Glomerular endothelial cell (primary cell): ENCODE results near the gene HTRA1. TPM values are rescaled to one million over a fixed set of nuclear protein-coding genes. Genes with fewer than 3 reads are reported as not detected.

ENCODE experiments used
- DNase-seq: peaks from one replicate; pipeline ENCODE4 v3.0.0-alpha.2; 2011; ENCODE audit warnings: low read depth, low spot score; ENCODE audit errors: extremely low read depth
- total RNA-seq: library from RNA; depleted of rRNA; stranded (reverse); fragments of >200 nt; gene quantifications from 2 replicates; pipeline ENCODE4 v1.2.3, GENCODE V29; 2015

The HTRA1 gene
- total RNA-seq, 1 donor from 2014 or later, result 307 TPM

DNA sequence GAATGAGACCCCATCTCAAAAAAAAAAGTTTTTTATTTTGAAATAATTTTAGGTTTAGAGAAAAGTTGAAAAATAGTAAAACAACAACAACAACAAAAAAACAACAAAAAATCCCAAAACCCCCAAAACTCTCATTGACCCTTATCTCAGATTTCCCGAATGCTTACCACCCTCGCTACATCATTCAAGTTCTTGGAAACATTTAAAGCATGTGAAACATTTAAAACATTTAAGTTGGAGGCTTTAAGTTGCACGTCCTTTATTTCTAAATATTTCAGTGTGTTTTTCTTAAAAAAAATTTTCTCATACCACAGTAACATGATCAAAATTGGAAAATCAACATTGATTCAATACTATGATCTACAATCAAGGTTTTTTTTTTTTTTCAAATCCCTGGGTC is 7.3 kb upstream of the HTRA1 start:
- DNase-seq, result no peak

DNA sequence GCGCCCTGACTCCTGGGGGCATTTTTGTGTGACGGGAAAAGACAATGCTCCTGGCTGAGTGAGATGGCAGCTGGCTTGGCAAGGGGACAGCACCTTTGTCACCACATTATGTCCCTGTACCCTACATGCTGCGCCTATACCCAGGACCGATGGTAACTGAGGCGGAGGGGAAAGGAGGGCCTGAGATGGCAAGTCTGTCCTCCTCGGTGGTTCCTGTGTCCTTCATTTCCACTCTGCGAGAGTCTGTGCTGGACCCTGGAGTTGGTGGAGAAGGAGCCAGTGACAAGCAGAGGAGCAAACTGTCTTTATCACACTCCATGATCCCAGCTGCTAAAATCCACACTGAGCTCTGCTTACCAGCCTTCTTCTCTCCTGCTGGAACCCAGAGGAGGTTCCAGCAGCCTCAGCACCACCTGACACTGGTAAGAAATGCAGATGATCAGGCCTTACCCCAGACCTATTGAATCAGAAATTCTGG is 6.7 kb upstream of the HTRA1 start, which contains the start of gene ARMS2:
ARMS2 (plus strand) TSS at position 51 of the 478 bp plus-strand sequence; CDS start at position 126, 75 bp downstream.
- DNase-seq, result no peak

DNA sequence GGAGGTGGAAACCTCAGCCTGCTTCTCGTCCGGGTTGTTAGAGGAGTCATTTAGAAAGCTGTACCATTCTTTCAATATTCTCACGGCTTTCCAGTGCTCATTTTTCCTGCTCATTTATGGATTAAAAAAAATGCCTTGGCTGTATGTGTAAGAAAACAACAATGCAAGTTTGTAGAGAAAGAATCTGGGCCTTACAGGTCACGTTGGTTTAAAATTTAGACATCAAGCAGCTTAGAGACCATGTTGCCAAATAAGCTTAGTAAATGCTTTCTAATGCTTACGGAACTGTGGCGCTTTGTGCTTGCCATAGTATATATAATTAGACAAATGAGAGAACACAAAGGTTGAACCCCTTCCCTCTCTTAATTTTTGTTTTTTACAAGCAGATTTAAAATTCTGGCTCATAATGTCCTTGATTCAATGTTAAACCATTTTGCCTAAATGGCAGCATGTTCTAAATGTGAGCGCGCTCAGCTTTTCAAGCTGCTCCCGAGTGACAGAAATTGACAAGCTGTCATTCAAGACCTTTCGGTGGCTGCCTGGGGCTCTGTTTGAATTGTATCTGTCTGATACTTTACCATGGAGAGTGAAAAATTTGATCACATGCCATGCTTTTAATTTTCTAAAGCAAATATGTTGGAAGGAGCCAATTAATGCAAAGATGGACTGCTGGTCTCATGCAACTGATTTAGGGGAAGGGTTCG is 5.8 kb upstream of the HTRA1 start:
- DNase-seq, result no peak

DNA sequence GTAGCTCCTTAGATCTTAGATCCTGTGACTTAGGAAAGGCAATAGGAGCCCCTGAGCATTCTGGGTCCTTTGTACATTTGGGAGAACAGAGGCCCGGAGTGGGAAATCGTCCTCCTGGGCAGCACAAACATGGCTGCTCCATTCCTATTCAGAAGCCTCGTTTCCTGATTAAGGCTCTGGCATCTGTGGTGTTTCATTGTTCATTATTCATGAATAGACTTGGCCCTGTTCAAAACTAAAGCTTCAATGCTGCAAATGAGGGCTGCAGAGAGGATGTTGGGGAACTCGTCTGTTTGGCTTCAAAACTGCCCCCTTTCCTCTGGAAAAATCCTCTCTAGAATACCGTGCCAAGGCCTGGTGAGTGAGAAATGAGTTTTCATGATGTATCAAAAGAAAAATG is 3.4 kb upstream of the HTRA1 start:
- no peak for DNase-seq

DNA sequence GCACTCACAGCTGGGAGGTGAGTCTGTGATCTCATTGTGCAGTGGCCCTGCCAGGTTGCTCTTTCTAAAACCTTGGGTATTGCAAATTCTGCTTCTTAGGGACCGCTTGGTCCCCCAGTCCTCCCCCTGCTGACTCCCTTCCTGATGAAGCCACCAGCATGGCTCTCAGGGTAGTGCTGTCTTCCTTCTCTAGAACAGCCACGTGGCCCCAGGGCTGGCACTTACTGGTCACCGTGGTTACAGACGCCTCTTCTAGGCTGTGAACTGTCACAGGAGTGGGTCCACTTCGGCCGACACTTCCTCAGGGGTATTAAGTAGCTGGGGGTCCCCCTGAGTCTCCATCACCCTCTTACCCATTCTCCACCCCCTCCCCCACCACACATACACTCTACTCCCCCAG is 2.7 kb upstream of the HTRA1 start:
- no peak for DNase-seq

DNA sequence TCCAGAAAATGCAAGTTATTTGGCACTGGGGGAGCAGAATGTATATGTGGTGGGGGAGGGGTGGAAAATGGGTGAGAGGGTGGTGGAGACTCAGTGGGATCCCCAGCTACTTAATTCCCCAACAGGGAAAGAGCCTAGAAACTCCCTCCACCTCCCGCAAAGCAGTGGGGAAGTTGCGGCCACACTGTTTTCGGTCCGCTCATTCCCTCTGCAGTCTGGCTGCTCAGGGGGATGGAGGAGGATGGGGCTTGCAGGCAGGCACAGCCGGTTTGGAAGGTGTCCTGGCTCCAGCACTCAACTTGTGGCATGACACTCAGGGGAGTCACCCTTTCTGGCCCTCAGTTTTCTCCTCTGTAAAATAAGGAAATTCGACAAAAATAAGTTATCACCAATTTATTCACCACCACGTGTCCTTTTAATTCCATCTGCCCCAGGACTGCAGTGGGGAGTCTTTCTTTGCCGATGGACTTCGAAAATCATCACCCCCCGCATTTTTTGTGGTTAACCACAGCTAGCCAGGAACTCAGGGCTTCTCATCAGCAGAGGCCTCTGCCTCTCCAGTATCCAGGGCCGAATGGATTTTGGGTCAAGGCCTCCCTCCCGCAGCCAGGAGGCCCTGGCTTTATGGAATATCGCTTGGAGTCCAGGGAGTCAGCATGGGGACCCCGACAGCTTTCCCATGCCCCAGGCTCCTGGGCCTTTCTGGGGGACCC is 1.6 kb upstream of the HTRA1 start:
- no peak for DNase-seq

DNA sequence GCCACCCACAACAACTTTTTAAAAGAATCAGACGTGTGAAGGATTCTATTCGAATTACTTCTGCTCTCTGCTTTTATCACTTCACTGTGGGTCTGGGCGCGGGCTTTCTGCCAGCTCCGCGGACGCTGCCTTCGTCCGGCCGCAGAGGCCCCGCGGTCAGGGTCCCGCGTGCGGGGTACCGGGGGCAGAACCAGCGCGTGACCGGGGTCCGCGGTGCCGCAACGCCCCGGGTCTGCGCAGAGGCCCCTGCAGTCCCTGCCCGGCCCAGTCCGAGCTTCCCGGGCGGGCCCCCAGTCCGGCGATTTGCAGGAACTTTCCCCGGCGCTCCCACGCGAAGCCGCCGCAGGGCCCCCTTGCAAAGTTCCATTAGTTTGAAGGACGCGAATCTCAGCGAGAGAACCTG is 461 bp upstream of the HTRA1 start:
- no peak for DNase-seq

DNA sequence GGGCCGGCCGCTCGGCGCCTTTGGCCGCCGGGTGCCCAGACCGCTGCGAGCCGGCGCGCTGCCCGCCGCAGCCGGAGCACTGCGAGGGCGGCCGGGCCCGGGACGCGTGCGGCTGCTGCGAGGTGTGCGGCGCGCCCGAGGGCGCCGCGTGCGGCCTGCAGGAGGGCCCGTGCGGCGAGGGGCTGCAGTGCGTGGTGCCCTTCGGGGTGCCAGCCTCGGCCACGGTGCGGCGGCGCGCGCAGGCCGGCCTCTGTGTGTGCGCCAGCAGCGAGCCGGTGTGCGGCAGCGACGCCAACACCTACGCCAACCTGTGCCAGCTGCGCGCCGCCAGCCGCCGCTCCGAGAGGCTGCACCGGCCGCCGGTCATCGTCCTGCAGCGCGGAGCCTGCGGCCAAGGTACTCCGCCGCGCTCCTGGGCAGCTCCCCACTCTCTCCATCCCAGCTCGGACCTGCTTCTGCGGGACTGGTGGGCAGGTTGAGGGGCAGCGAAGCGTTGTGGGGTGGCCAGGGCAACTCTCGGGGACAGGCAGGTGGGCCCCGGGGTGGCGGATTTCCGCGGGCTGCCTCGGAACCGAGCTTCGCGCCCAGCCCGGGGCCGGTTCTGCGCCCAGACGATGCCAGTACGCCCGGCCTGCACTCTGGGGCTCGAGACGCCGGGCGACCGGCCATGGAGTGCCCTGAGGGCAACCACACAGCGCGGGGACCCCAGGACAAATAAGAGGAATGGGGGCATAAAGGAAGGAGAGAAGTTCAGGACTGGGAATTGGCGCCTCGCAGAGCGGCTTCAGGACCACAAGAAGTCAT is 578 bp downstream of the HTRA1 start:
- no peak for DNase-seq

DNA sequence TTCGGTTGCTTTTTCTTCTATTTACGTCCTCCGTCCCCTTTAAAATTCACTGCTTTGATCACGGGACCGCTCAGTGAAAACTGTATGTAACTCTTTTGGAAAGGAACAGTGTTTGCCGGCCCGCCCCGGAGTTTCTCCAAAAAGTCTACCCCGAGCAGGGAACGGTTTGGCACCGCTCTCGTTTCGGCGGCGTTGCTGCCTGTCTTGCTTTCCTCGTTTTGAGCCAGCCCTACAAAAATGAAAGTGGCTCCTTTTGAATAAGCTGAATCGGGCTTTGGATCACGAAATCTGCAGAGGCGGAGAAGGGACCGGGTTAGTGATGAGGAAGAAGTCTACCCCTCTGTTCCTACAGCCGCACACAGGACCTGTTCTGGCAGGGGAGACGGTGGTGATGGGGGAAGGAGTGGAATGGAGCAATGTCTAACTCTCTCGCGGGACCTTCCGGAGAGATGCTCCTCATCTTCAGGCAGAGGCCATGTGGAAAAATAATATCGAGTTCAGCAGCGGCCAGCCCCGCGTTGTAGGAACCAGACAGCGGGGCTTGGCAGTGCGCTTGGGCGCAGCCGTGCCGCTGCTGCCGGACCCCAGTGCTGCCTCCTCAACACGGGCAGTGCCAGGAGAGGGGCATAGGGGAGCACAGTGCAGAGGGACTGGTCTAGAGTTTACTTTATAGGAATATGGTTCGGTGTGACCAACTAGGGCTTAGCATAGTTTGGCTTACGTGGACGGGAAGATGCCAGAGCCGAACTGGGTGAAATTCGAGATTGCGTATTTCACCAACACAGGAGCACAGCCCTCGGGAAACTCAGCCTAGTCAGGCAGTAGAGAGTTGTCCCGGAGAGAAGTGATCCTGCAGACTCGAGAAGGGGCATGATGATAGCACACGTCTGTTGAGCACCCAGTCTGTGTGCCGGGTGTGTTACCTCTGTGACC is 1.4 kb downstream of the HTRA1 start:
- DNase-seq, result no peak

DNA sequence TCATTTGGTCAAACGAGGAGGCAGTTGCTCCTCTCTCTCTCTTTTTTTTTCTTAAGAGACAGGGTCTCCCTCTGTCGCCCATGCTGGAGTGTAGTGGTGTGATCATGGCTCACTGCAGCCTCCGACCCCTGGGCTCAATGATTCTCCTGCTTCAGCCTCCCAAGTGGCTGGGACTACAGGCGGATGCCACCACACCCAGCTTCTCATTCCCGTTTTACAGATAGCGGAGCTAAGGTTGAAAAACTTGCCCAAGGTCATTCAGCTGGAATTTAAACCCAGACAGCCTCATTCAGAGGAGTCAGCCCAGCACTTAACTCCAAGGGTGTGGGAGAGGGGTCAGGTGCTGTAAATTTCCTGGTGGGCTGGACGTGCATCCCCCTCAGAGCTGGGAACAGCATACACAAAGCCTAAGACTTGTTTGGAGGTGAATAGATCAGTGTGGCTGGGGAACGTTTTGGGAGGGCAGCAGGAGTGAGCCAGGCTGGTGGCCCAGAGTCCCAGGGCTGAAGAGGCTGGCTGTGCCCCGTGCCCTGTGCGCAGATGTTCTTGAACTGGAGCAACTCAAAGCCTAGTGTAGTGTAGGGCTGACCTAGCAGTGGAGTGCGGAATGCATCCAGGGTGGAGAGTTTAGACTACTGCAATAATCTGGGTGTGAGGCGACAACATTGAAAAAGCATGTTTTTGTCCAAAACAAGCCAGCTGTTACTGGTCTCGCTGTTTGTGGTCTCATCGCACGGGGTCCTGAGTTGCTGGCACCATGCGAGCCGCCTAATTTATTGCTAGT is 2.3 kb downstream of the HTRA1 start:
- DNase-seq, result no peak

DNA sequence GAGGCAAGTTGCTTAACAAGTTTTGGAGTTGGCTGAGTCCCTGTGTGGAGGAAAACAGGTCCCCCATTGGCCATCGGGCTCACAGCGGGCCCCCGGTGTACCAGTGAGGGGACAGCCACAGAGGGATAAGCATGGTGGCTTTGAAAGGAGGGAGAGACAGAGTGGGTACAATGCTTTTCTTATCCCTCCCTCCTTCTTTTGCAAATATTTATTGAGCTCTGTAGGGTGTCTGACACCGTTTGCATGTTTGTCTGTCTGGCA is 2.8 kb downstream of the HTRA1 start:
- no peak for DNase-seq

DNA sequence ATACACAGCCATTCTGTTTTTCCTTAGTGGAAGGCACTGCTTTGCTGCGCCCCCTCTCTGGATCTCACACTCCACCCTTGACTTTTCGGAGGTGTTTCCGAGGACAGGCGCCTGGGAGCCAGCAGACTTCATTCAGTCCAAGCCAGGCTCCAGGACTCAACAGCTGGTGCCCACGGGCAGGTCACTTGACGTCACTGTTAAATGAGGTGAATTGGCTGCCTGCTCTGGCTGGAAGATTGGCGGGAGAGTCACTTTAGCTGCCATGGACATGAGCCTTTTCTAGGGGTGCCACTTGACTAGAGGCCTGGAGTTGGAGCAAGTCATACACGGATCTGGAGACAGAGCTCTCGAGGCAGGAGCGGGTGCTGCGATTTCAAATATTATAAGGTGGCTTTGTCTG is 3.2 kb downstream of the HTRA1 start:
- no peak for DNase-seq

DNA sequence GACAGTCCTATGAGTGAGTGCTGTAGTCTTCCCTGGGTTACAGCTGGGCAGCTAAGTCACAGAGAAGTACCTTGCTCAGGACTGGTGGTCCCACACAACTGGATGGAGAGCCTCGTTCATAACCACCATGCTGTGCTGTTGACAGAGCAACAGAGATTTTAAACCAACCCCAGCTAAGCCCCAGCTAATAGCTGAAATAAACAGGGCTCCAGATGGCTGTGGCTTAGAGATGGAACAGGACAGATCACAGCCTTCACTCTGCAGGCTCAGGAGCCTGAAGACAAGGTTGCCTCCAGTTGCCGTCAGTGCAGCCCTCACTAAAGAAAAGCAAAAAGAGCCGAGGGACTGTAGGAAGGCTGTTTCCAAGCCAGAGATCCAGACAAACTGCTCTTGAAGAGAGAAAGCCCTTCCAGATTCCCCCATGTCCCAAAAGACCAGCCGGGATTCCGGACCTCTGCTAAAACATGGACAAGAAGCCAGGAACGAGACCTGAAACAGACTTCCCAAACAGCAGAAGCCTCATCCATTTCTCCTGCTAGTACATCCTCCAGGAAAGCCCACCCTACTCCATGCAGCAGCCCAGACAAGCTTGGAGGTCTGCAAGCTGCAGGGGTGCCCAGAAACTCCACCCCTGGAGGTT is 4.2 kb downstream of the HTRA1 start:
- DNase-seq, result no peak

DNA sequence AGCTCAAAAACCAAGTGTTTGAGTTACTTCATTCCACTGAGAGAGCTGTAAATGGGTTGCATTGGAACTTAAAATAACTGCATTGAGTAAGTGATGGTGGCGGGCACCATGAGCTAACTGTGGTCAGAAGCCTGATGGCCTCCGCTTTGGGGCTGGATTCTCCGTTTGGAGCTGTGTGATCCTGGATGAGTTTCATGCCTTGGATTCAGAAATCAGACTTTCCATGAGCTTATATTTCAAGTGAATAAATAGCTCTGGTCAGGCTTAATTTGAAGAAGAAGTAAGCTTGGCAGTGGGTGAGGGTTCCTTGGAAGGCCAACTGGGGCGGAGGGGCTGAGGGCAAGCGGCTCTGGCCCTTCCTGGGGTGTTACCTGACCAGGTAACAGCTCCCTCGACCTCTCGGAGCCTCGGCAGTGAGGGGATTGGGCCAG is 5.6 kb downstream of the HTRA1 start:
- no peak for DNase-seq

DNA sequence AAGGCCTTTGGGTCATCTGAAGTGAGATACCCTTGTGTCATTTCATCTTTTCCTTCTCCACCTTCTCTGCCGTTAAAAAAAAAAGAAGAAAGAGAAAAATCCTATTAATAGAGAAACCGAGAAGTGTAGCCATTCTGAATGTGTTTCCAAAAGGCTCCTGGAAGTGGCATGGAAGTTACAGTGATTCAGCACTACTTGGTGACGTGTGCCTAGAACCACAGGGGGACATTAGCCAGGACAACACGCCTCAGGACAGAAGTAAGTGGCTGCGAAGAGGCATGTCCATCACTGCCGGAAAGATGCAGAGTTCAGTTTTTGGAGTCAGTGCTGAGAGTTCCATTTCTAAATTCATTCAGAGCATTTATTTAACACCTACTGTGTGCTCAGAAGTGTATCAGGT is 6.3 kb downstream of the HTRA1 start:
- no peak for DNase-seq

DNA sequence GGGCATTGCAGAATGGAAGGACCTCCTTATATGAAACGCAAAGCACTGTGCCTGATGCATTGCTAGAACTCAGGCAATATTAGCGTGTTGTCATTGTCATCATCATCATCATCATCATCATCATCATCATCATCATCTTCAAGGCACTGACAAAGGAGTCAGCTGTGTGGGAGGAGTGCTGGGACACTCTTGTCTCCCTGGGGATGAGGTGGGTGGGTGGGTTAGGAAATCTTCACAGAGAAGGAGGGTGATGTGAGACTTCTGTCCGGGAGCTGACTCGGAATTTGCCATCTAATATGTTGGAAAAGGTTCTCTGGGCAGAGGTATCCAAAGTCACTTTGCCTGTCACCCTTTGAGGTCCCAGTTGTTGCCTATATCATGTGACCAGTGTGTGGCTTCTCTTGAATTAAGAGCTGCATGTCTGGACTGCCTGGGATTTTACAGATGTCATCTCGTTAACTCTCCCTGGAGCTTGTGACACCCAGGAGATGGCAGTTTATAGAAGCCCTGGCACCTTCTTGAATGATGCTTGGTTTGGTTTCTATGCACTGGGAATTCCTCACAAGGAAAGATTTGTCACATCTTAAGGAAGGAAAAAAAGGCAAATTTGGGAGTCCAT is 7.1 kb downstream of the HTRA1 start:
- no peak for DNase-seq

DNA sequence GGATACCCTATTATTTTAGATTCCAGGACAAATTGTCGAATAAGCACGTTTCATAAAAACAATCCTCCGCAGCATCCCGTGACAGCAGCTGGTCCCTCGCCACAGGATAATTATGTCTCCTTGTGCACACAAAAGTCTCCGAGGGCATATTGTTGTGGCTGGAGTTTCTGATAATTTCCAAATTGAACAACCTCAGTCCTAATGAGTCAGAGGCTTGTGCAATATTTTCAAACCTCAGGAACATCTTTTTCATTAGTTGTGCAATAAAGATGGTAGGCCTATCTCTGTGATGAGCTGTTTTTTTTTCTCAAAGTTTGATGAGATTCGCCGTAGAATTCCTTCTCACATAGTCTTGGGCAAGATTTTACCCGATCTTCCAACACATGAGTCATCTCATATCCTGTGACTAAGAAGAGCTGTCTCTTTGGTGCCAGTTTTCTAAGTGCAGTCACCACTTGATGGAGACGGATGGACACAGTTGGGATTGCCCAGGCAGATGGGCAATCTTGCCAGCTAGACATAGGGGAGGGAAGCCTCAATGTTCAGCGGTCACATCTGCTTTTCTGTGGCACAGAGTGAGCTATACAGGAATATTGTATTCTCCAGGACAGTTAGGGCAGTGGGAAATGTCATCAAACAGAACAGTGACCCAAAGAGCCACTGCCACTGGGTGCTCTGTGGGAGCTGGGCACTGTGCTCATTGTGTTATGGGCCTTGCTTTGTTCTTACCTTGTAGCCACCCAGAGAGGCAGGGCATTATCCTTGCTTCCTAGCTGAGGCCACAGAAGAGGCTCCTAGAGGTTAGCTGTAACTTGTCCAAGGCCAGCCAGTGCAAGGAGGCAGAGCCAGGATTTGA is 7.8 kb downstream of the HTRA1 start:
- DNase-seq, result no peak

DNA sequence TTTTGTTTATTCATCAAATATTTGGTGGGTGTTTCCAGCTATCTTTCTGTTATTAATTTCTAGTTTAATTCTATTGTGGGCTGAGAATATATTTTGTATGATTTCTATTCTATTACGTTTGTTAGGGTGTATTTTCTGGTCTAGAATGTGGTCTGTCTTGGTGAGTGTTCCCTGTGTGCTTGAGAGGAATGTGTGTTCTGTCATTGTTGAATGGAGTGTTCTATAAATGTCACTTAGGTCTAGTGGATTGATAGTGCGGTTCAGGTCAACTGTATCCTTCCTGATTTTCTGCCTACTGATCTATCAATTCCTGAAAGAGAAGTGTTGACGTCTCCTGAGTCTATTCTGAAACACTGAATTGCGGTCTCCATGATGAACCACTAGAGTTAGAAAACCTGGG is 8.5 kb downstream of the HTRA1 start:
- no peak for DNase-seq
